H1 (cell line): ENCODE measurements around the gene MSI2. TPM values are rescaled to one million over a fixed set of nuclear protein-coding genes. Genes with fewer than 3 reads are reported as not detected.

Source experiments
- CTCF ChIA-PET: fragments of 300-600 bp; sonication (Branson Sonifier 250); formaldehyde crosslinking; loops from one replicate; lab custom pipeline; 2021; ENCODE audit not compliant: partially characterized antibody; lab: Charles Lee
- POLR2A ChIA-PET: fragments of 300-600 bp; sonication (Branson Sonifier 250); formaldehyde crosslinking; loops from one replicate; lab custom pipeline; 2021; ENCODE audit warnings: inconsistent platforms; ENCODE audit not compliant: partially characterized antibody; lab: Charles Lee
- DNase-seq, 2 experiments: peaks; one replicate each; pipeline versions ENCODE4 v3.0.0 to v3.0.0-alpha.2; 2010 to 2022; ENCODE audit warnings: low spot score in 2 of 2, low read depth in 1 of 2, mixed read lengths in 1 of 2
- FAIRE-seq: peaks from 2 replicates; lab custom pipeline; 2011; peaks lifted over from hg19 to GRCh38; lab: Jason Lieb, UNC
- H2AFZ ChIP-seq: 2 replicates; pipeline ENCODE4 v1.8.1; 2012; ENCODE audit warnings: low read length, inconsistent platforms
- H2AK5ac ChIP-seq: 2 replicates; pipeline ENCODE4 v1.6.1; 2013; ENCODE audit warnings: low read depth, low read length
- H2BK120ac ChIP-seq: replicated peaks from 2 replicates; pipeline ENCODE3; 2013; ENCODE audit warnings: low read depth, low read length, inconsistent platforms
- H2BK12ac ChIP-seq: 2 replicates; pipeline ENCODE4 v1.6.1; 2013; ENCODE audit warnings: low read depth, low read length
- H2BK15ac ChIP-seq: 2 replicates; pipeline ENCODE4 v1.6.1; 2013; ENCODE audit warnings: low read length
- H2BK20ac ChIP-seq: 2 replicates; pipeline ENCODE4 v1.6.1; 2013; ENCODE audit warnings: low read length
- H2BK5ac ChIP-seq: 2 replicates; pipeline ENCODE4 v1.6.1; 2013; ENCODE audit warnings: low read depth, low read length
- H3K14ac ChIP-seq: 2 replicates; pipeline ENCODE4 v1.6.1; 2013; ENCODE audit warnings: inconsistent platforms; ENCODE audit not compliant: insufficient read length
- H3K18ac ChIP-seq: 2 replicates; pipeline ENCODE4 v1.6.1; 2013; ENCODE audit warnings: low read length; ENCODE audit errors: extremely low read depth
- H3K23ac ChIP-seq: 2 replicates; pipeline ENCODE4 v1.6.1; 2013; ENCODE audit warnings: inconsistent platforms; ENCODE audit not compliant: insufficient read length
- H3K23me2 ChIP-seq: 2 replicates; pipeline ENCODE4 v1.6.1; 2013; ENCODE audit warnings: low read depth, low read length
- H3K27ac ChIP-seq: 2 replicates; pipeline ENCODE4 v1.6.1; 2011; ENCODE audit warnings: low read depth, low read length, inconsistent platforms
- H3K27me3 ChIP-seq, 4 experiments: replicated peaks in 1 of 4; 1 replicate in 1 of 4; 2 replicates in 3 of 4; pipeline versions ENCODE4 v1.6.1 to v1.8.1; 2011 to 2013; ENCODE audit warnings: low read length in 3 of 4, mild to moderate bottlenecking in 3 of 4, inconsistent platforms in 2 of 4, mixed read lengths in 2 of 4, moderate library complexity in 1 of 4; ENCODE audit not compliant: control insufficient read depth in 3 of 4, insufficient read depth in 3 of 4; ENCODE audit errors: extremely low read depth in 1 of 4
- H3K36me3 ChIP-seq, 4 experiments: 2 replicates each; pipeline versions ENCODE4 v1.6.1 to v1.8.1; 2011 to 2013; ENCODE audit warnings: mild to moderate bottlenecking in 4 of 4, low read length in 3 of 4, moderate library complexity in 2 of 4, control low read depth in 1 of 4, inconsistent platforms in 1 of 4; ENCODE audit not compliant: insufficient read depth in 4 of 4, control insufficient read depth in 2 of 4
- H3K4ac ChIP-seq: replicated peaks from 2 replicates; pipeline ENCODE3; 2013; ENCODE audit warnings: low read length, low read depth, mixed read lengths, inconsistent platforms; ENCODE audit not compliant: insufficient read length
- H3K4me1 ChIP-seq, 4 experiments: replicated peaks in 1 of 4; 1 replicate in 1 of 4; 2 replicates in 3 of 4; pipeline versions ENCODE4 v1.6.1 to v1.8.1; 2011 to 2013; ENCODE audit warnings: low read length in 3 of 4, inconsistent platforms in 2 of 4, mixed read lengths in 1 of 4; ENCODE audit not compliant: insufficient read depth in 4 of 4, control insufficient read depth in 3 of 4
- H3K4me2 ChIP-seq, 2 experiments: 2 replicates each; pipeline versions ENCODE4 v1.6.1 to v1.8.1; 2011 to 2013; ENCODE audit warnings: low read depth in 2 of 2, low read length in 2 of 2, control low read depth in 1 of 2, inconsistent platforms in 1 of 2, mild to moderate bottlenecking in 1 of 2; ENCODE audit not compliant: insufficient read depth in 1 of 2
- H3K4me3 ChIP-seq, 4 experiments: fragments of 200-600, 300-600 bp in 1 of 4; sonication (generic), shearing (Covaris generic), sonication (Bioruptor Twin) in 1 of 4; 2 replicates each; pipeline versions ENCODE4 v1.5.1 to v1.8.1; 2011 to 2016; ENCODE audit warnings: low read length in 4 of 4, low read depth in 3 of 4, control low read depth in 2 of 4, inconsistent platforms in 2 of 4, mild to moderate bottlenecking in 2 of 4, mixed read lengths in 1 of 4, moderate library complexity in 1 of 4; ENCODE audit not compliant: insufficient read depth in 2 of 4; ENCODE audit errors: extremely low read depth in 1 of 4
- H3K56ac ChIP-seq: replicated peaks from 2 replicates; pipeline ENCODE3; 2013; ENCODE audit warnings: low read depth, mild to moderate bottlenecking, mixed read lengths, low read length, inconsistent platforms; ENCODE audit not compliant: insufficient read length
- H3K79me1 ChIP-seq: 2 replicates; pipeline ENCODE4 v1.6.1; 2013; ENCODE audit warnings: low read depth, low read length, control low read depth
- H3K79me2 ChIP-seq, 2 experiments: 2 replicates each; pipeline versions ENCODE4 v1.6.1 to v1.8.1; 2012 to 2013; ENCODE audit warnings: low read length in 2 of 2, mild to moderate bottlenecking in 2 of 2, inconsistent platforms in 1 of 2; ENCODE audit not compliant: insufficient read depth in 2 of 2, control insufficient read depth in 1 of 2
- H3K9ac ChIP-seq, 4 experiments: replicated peaks in 1 of 4; 1 replicate in 1 of 4; 2 replicates in 3 of 4; pipeline versions ENCODE4 v1.6.1 to v1.8.1; 2011 to 2013; ENCODE audit warnings: low read depth in 3 of 4, low read length in 3 of 4, control low read depth in 2 of 4, mild to moderate bottlenecking in 2 of 4, moderate library complexity in 2 of 4, inconsistent platforms in 1 of 4; ENCODE audit errors: extremely low read depth in 1 of 4
- H3K9me3 ChIP-seq, 2 experiments: 2 replicates each; pipeline versions ENCODE4 v1.6.1 to v1.8.1; 2012 to 2013; ENCODE audit warnings: mild to moderate bottlenecking in 2 of 2, moderate library complexity in 2 of 2, control low read depth in 1 of 2, inconsistent platforms in 1 of 2, low read depth in 1 of 2, low read length in 1 of 2, mixed read lengths in 1 of 2; ENCODE audit not compliant: insufficient read depth in 2 of 2
- H4K20me1 ChIP-seq, 2 experiments: replicated peaks in 1 of 2; 2 replicates each; pipeline versions ENCODE3 to v1.8.1; 2011 to 2013; ENCODE audit warnings: inconsistent platforms in 2 of 2, low read length in 2 of 2, mild to moderate bottlenecking in 1 of 2; ENCODE audit not compliant: insufficient read depth in 2 of 2, control insufficient read depth in 1 of 2
- H4K5ac ChIP-seq: 2 replicates; pipeline ENCODE4 v1.6.1; 2013; ENCODE audit warnings: low read length, low read depth, mixed read lengths, inconsistent platforms; ENCODE audit not compliant: insufficient read length
- H4K8ac ChIP-seq: 2 replicates; pipeline ENCODE4 v1.8.0; 2013; ENCODE audit warnings: mild to moderate bottlenecking, moderate library complexity, low read length, inconsistent platforms; ENCODE audit not compliant: insufficient read depth; ENCODE audit errors: extremely low read depth
- H4K91ac ChIP-seq: replicated peaks from 2 replicates; pipeline ENCODE3; 2013; ENCODE audit warnings: low read length, mixed read lengths, inconsistent platforms; ENCODE audit not compliant: insufficient read length
- SIRT6 ChIP-seq: IDR thresholded peaks from one replicate; pipeline ENCODE4 v1.7.1; 2012; ENCODE audit warnings: low read length, inconsistent platforms
- WGBS, 2 experiments: shearing (Covaris generic) in 1 of 2; methylation state at CpG; one replicate each; pipeline versions ENCODE4 v1.1.6 to v1.1.7; 2013 to 2015; ENCODE audit warnings: low lambda C conversion rate in 2 of 2, mixed read lengths in 2 of 2, inconsistent platforms in 1 of 2, low coverage in 1 of 2, missing lambda C conversion rate in 1 of 2; ENCODE audit not compliant: insufficient replicate concordance in 2 of 2, insufficient coverage in 1 of 2, insufficient read length in 1 of 2; ENCODE audit errors: extremely low coverage in 1 of 2, missing lambda C conversion rate in 1 of 2; 5-methylcytosine and 5-hydroxymethylcytosine counted together
- polyA plus RNA-seq, 7 experiments: library from polyadenylated mRNA; depleted of rRNA in 3 of 7; stranded (reverse) in 5 of 7; unstranded in 2 of 7; fragments of >200 nt in 5 of 7; fragments of 200-250 nt in 2 of 7; gene quantifications; 1 replicate in 5 of 7; 2 replicates in 1 of 7; 4 replicates in 1 of 7; pipeline versions ENCODE4 v1.2.1 to v1.2.3, GENCODE V29; 2011 to 2013; ENCODE audit warnings: missing spikeins in 2 of 7, mixed read lengths in 2 of 7
- total RNA-seq: library from RNA; stranded (reverse); fragmentation: NEBNext Ultra II Directional; extraction: Animal tissue kit (Norgen Biotek cat#: 25700); gene quantifications from 2 replicates; pipeline ENCODE4 v1.2.1, GENCODE V29; 2021

Gene MSI2
- total and polyA plus RNA-seq, 2 of the 8 experiments (the other 6 are each of a cell fraction or from before 2014, with no cell fraction given): 36.7 to 80.6 TPM

DNA sequence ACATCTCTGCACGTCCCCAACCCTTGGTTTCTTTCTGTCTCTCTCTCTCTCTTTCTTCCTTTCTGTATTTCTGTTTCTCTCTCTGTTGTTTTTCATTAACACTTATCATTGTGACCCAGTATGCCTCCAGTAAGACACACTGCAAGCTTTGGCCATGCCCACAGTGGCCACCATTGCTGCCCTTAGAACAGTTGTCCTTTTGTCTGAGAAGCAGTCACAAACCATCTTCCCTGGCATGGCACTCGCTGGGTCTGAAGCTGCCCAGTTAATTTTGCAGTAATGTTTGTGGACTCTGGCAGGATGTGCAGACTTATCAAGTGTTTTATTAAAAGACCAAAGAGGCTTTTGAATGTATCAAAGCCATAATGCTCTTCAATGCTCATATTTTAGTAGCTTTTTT, 146.9 kb downstream of the MSI2 start:
- Histone ChIP-seq H4K8ac (no peak overlapping the region), H3K18ac (no peak overlapping the region), H3K23ac (no peak overlapping the region), H3K79me2 (peaks cover 0 to 32% of the 10 kb centered on the region in 2 experiments; a peak in 1 of 4 replicates), H3K4ac (no peak overlapping the region), H2AK5ac (no peak overlapping the region), H2BK12ac (no peak overlapping the region), H2BK120ac (no peak overlapping the region), H4K91ac (no peak overlapping the region), H2BK15ac (no peak overlapping the region), H4K5ac (no peak overlapping the region), H3K27me3 (no peaks in the 10 kb centered on the region), H3K27ac (no peak overlapping the region), H3K14ac (no peak overlapping the region), H3K23me2 (no peaks in the 10 kb centered on the region; the same call in 1 of the 2 replicates), H4K20me1 (peaks cover 6 to 11% of the 10 kb centered on the region in 2 experiments), H3K36me3 (peaks cover 0 to 3% (median 1%) of the 10 kb centered on the region in 4 experiments; a peak in 2 of 8 replicates), H3K4me2 (no peak overlapping the region), H3K56ac (no peak overlapping the region), H3K4me1 (peaks cover 9 to 20% (median 17%) of the 10 kb centered on the region in 4 experiments), H3K9me3 (no peaks in the 10 kb centered on the region), H3K9ac (no peak overlapping the region), H2BK20ac (no peak overlapping the region), H3K79me1 (peaks cover 8% of the 10 kb centered on the region), H2AFZ (no peak overlapping the region), H3K4me3 (no peak overlapping the region), H2BK5ac (no peak overlapping the region)
- DNase-seq (no peak), FAIRE-seq (no peak)
- CTCF ChIA-PET: interaction anchor here (0.7 to 10.0 kb wide), 18 partner anchors 11 to 250 kb away, joined by 3 to 119 read pairs (median 4); partner anchors contain the start of gene MSI2
- no peak for TF ChIP-seq SIRT6
- POLR2A ChIA-PET: interaction anchor here (1.0 kb wide), 1 partner anchor 23 kb away, joined by 3 read pairs; no protein-coding TSS in a partner anchor
- WGBS, 2 experiments: 84% methylated on average over 2 of the region's 2 CpGs; no CpG with 5 or more reads in 1 of the 2 experiments
